Spleen (tissue), 3 donors: ENCODE measurements around the gene ZSCAN21.

Source experiments
- POLR2A ChIP-seq, 3 donors: fragments of 450-650 bp; IDR thresholded peaks; one replicate each; pipeline ENCODE4 v1.5.1; 2017; ENCODE audit warnings: antibody characterized with exemption in 3 of 3, mild to moderate bottlenecking in 1 of 3
- POLR2AphosphoS5 ChIP-seq, 3 donors: sonication (generic); formaldehyde crosslinking; IDR thresholded peaks; one replicate each; pipeline ENCODE4 v1.5.1; 2017; ENCODE audit warnings: antibody characterized with exemption in 3 of 3

DNA sequence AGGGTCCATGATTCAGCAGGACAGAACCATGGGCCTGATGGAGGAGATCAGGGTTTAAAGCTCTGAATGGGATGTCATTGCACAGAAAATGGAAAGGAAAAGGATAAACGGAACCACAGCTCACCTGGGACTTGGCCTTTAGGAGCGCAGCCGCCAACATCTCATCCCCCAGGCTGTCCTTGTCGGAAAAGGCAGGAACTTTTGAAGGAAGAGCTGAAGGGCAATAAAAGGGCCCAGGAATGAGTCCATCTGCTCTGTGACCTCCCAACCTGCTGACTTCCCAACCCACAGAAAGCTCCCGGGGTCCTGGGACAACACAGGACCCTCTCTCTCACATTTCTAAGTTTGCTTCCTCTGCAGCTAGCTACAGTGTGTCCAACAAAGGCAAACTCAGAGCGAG, 25.8 kb downstream of the ZSCAN21 start:
- TF ChIP-seq POLR2AphosphoS5 (IDR thresholded peaks at IDR 0.05) (no peak), POLR2A (IDR thresholded peaks at IDR 0.05) (no peak)
